WTC11 (cell line): ENCODE results near the gene KIF2A.

ENCODE experiments used
- ATF2 ChIP-seq: sonication (generic); formaldehyde crosslinking; IDR thresholded peaks from 2 replicates; pipeline ENCODE4 v1.8.1; 2022; ENCODE audit warnings: low read depth, missing genetic modification reagents, borderline replicate concordance
- E2F5 ChIP-seq: sonication (generic); formaldehyde crosslinking; IDR thresholded peaks from 2 replicates; pipeline ENCODE4 v1.8.1; 2022; ENCODE audit warnings: mild to moderate bottlenecking, moderate library complexity, missing genetic modification reagents
- ESRRA ChIP-seq: sonication (generic); formaldehyde crosslinking; IDR thresholded peaks from 2 replicates; pipeline ENCODE4 v1.8.1; 2022; ENCODE audit warnings: mild to moderate bottlenecking, missing genetic modification reagents, borderline replicate concordance
- FOXK1 ChIP-seq: sonication (generic); formaldehyde crosslinking; IDR thresholded peaks from 2 replicates; pipeline ENCODE4 v1.8.0; 2022; ENCODE audit warnings: mild to moderate bottlenecking, moderate library complexity, missing genetic modification reagents
- IRF2 ChIP-seq: sonication (generic); formaldehyde crosslinking; IDR thresholded peaks from 2 replicates; pipeline ENCODE4 v1.8.0; 2022; ENCODE audit warnings: low read depth, missing genetic modification reagents, borderline replicate concordance
- TCF7 ChIP-seq: sonication (generic); formaldehyde crosslinking; IDR thresholded peaks from 2 replicates; pipeline ENCODE4 v1.8.0; 2022; ENCODE audit warnings: mild to moderate bottlenecking, low read depth, missing genetic modification reagents, moderate library complexity
- ZNF396 ChIP-seq: fragments of 250-450 bp; sonication (Bioruptor Pico); IDR thresholded peaks from 2 replicates; pipeline ENCODE4 v1.8.0; 2021; ENCODE audit warnings: mild to moderate bottlenecking, moderate library complexity, borderline replicate concordance
- TF ChIP-seq, protein P1 (sequence below): fragments of 200-600 bp; IDR thresholded peaks from 2 replicates; pipeline ENCODE4 v1.8.0; 2022; ENCODE audit warnings: antibody characterized with exemption
- TF ChIP-seq, protein P2 (sequence below): sonication (generic); formaldehyde crosslinking; IDR thresholded peaks from 2 replicates; pipeline ENCODE4 v1.8.0; 2022; ENCODE audit warnings: mild to moderate bottlenecking, missing genetic modification reagents
- TF ChIP-seq, protein P3 (sequence below): sonication (generic); formaldehyde crosslinking; IDR thresholded peaks from 2 replicates; pipeline ENCODE4 v1.8.1; 2023; ENCODE audit warnings: mild to moderate bottlenecking, moderate library complexity, missing genetic modification reagents

- TF ChIP-seq, protein P1, sequence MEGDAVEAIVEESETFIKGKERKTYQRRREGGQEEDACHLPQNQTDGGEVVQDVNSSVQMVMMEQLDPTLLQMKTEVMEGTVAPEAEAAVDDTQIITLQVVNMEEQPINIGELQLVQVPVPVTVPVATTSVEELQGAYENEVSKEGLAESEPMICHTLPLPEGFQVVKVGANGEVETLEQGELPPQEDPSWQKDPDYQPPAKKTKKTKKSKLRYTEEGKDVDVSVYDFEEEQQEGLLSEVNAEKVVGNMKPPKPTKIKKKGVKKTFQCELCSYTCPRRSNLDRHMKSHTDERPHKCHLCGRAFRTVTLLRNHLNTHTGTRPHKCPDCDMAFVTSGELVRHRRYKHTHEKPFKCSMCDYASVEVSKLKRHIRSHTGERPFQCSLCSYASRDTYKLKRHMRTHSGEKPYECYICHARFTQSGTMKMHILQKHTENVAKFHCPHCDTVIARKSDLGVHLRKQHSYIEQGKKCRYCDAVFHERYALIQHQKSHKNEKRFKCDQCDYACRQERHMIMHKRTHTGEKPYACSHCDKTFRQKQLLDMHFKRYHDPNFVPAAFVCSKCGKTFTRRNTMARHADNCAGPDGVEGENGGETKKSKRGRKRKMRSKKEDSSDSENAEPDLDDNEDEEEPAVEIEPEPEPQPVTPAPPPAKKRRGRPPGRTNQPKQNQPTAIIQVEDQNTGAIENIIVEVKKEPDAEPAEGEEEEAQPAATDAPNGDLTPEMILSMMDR = no peak
- TF ChIP-seq ATF2 (CRISPR knock-in tag) (no peak), ZNF396 (CRISPR knock-in tag) (no peak), FOXK1 (CRISPR knock-in tag) (no peak), ESRRA (CRISPR knock-in tag) (no peak), E2F5 (CRISPR knock-in tag) (no peak), IRF2 (CRISPR knock-in tag) (no peak), TCF7 (no peak)
- TF ChIP-seq, protein P2, sequence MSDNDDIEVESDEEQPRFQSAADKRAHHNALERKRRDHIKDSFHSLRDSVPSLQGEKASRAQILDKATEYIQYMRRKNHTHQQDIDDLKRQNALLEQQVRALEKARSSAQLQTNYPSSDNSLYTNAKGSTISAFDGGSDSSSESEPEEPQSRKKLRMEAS (CRISPR knock-in tag) = no peak
- TF ChIP-seq, protein P3, sequence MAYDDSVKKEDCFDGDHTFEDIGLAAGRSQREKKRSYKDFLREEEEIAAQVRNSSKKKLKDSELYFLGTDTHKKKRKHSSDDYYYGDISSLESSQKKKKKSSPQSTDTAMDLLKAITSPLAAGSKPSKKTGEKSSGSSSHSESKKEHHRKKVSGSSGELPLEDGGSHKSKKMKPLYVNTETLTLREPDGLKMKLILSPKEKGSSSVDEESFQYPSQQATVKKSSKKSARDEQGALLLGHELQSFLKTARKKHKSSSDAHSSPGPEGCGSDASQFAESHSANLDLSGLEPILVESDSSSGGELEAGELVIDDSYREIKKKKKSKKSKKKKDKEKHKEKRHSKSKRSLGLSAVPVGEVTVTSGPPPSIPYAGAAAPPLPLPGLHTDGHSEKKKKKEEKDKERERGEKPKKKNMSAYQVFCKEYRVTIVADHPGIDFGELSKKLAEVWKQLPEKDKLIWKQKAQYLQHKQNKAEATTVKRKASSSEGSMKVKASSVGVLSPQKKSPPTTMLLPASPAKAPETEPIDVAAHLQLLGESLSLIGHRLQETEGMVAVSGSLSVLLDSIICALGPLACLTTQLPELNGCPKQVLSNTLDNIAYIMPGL (CRISPR knock-in tag) = no peak
Measured at GRCh38 chr5:62374090-62374489, 68.1 kb downstream of the KIF2A start.
